Adrenal gland (tissue), 5 donors: ENCODE results near the gene CXXC1.

Source experiments
- CTCF ChIP-seq, 6 experiments: fragments of 450-650 bp in 4 of 6; fragments of 200-600 bp in 2 of 6; sonication (generic) in 1 of 6; IDR thresholded peaks; 1 replicate in 5 of 6; 2 replicates in 1 of 6; pipeline versions ENCODE4 v1.5.1 to v1.8.0; 2016 to 2021; ENCODE audit warnings: antibody characterized with exemption in 6 of 6, mild to moderate bottlenecking in 2 of 6, moderate library complexity in 1 of 6
- POLR2A ChIP-seq, 2 donors: fragments of 450-650 bp; IDR thresholded peaks; one replicate each; pipeline ENCODE4 v1.6.1; 2017; ENCODE audit warnings: antibody characterized with exemption in 2 of 2, mild to moderate bottlenecking in 2 of 2, moderate library complexity in 1 of 2
- donor health status: DM: no; HTN: no; CAD: no.

- TF ChIP-seq CTCF (IDR thresholded peaks at IDR 0.05) (no peak), POLR2A (IDR thresholded peaks at IDR 0.05) (no peak)
Observed at GRCh38 chr18:50232419-50232818, 55.1 kb downstream of the CXXC1 start.
